Colonic mucosa (tissue), 4 donors: ENCODE measurements around the gene LGALS3. TPM values are rescaled to one million over a fixed set of nuclear protein-coding genes. Genes with fewer than 3 reads are reported as not detected.

Source experiments
- DNase-seq: peaks from one replicate; pipeline ENCODE4 v3.0.0-alpha.2; 2020
- H3K27ac ChIP-seq: fragments of 200-600 bp; one replicate; pipeline ENCODE4 v1.8.0; 2021
- H3K27me3 ChIP-seq: fragments of 200-600 bp; one replicate; pipeline ENCODE4 v1.8.0; 2021
- H3K36me3 ChIP-seq: fragments of 200-600 bp; one replicate; pipeline ENCODE4 v1.8.0; 2021
- H3K4me1 ChIP-seq: fragments of 200-600 bp; one replicate; pipeline ENCODE4 v1.8.0; 2021; ENCODE audit warnings: mild to moderate bottlenecking
- H3K4me3 ChIP-seq: fragments of 200-600 bp; one replicate; pipeline ENCODE4 v1.8.0; 2021
- H3K9ac ChIP-seq, 2 donors: one replicate each; pipeline ENCODE4 v1.7.0; 2013; ENCODE audit warnings: control low read depth in 2 of 2, low read depth in 2 of 2, low read length in 2 of 2
- H3K9me3 ChIP-seq: fragments of 200-600 bp; one replicate; pipeline ENCODE4 v1.8.0; 2021
- CTCF ChIP-seq: fragments of 200-600 bp; IDR thresholded peaks from one replicate; pipeline ENCODE4 v1.8.0; 2022; ENCODE audit warnings: antibody characterized with exemption, mild to moderate bottlenecking
- intact Hi-C: fragments of 100-400 bp; cut with DNase I; formaldehyde crosslinking; loops from one replicate; pipeline ENCODE4 v1.14.1; 2022
- total RNA-seq, 2 donors: library from RNA; stranded (reverse); fragmentation: NEBNext Ultra II Directional in 1 of 2; extraction: Animal tissue kit (Norgen Biotek cat#: 25700) in 1 of 2; gene quantifications; one replicate each; pipeline ENCODE4 v1.2.1, GENCODE V29; 2021
- donor health status: healthy.
- donor health status: DM: no; HTN: no; CAD: no.
- donor health status: DM: no; HTN: no; CAD: no.

LGALS3 gene
- total RNA-seq, 2 donors from 2014 or later = 1,592 to 1,798 TPM

GRCh38 chr14:55092341-55092740 lies 36.7 kb upstream of the LGALS3 start:
- Histone ChIP-seq H3K27me3 (no peaks in the 10 kb centered on the region), H3K9me3 (no peaks in the 10 kb centered on the region), H3K9ac (peak overlapping the region in 1 of 2 donors; percentile 79), H3K36me3 (no peaks in the 10 kb centered on the region), H3K4me1 (peaks cover 3% of the 10 kb centered on the region), H3K4me3 (no peak overlapping the region), H3K27ac (peak overlapping the region; percentile 28)
- TF ChIP-seq CTCF = no peak
- DNase-seq = no peak
- intact Hi-C loops = loop anchor here (5.0 kb wide), 1 partner anchor 40 kb away; no protein-coding TSS in a partner anchor

GRCh38 chr14:55094292-55095157 lies 34.5 kb upstream of the LGALS3 start:
- H3K4me3 ChIP-seq = no peak overlapping the region
- no peaks in the 10 kb centered on the region for H3K9me3 ChIP-seq
- H3K27ac ChIP-seq = no peak overlapping the region
- intact Hi-C loops = loop anchor here (5.0 kb wide), 1 partner anchor 38 kb away; no protein-coding TSS in a partner anchor
- DNase-seq = no peak
- H3K9ac ChIP-seq = no peak overlapping the region
- peaks cover 8% of the 10 kb centered on the region for H3K4me1 ChIP-seq
- no peak for TF ChIP-seq CTCF
- no peaks in the 10 kb centered on the region for H3K27me3 ChIP-seq
- no peaks in the 10 kb centered on the region for H3K36me3 ChIP-seq

- Histone ChIP-seq H3K36me3 (no peaks in the 10 kb centered on the region), H3K27me3 (no peaks in the 10 kb centered on the region), H3K4me3 (no peak overlapping the region), H3K4me1 (peaks cover 11% of the 10 kb centered on the region), H3K27ac (peak overlapping the region; percentile 48), H3K9me3 (no peaks in the 10 kb centered on the region), H3K9ac (peak overlapping the region in 1 of 2 donors; percentile 21)
- no peak for TF ChIP-seq CTCF
- intact Hi-C loops = no loop called here
- DNase-seq = no peak
These were observed 31.0 kb upstream of the LGALS3 start for GRCh38 chr14:55097881-55098560.

- Histone ChIP-seq H3K4me1 (peaks cover 13% of the 10 kb centered on the region), H3K27me3 (no peaks in the 10 kb centered on the region), H3K27ac (peak overlapping the region; percentile 48), H3K4me3 (no peak overlapping the region), H3K9me3 (no peaks in the 10 kb centered on the region), H3K9ac (peak overlapping the region in 1 of 2 donors; percentile 21), H3K36me3 (no peaks in the 10 kb centered on the region)
- intact Hi-C loops = no loop called here
- no peak for DNase-seq
- TF ChIP-seq CTCF = no peak
These were observed 30.5 kb upstream of the LGALS3 start for GRCh38 chr14:55098561-55098898.

- DNase-seq = peak; percentile 20
- H3K27ac ChIP-seq = peak overlapping the region; percentile 28
- no peak for TF ChIP-seq CTCF
These were observed 29.3 kb upstream of the LGALS3 start for GRCh38 chr14:55099756-55100155.

More at GRCh38 chr14:55099756-55100155, 29.3 kb upstream of the LGALS3 start:
- Histone ChIP-seq H3K4me1 (peaks cover 20% of the 10 kb centered on the region), H3K27me3 (no peaks in the 10 kb centered on the region), H3K4me3 (no peak overlapping the region), H3K36me3 (no peaks in the 10 kb centered on the region), H3K9me3 (no peaks in the 10 kb centered on the region), H3K9ac (no peak overlapping the region)
- intact Hi-C loops = no loop called here
